ENCODE results near the gene MRPL14. TPM values are rescaled to one million over a fixed set of nuclear protein-coding genes. Genes with fewer than 3 reads are reported as not detected.

MRPL14 gene
- total and polyA plus RNA-seq, 12 donors: 22.0 to 94.6 (median 49.3) TPM

DNA sequence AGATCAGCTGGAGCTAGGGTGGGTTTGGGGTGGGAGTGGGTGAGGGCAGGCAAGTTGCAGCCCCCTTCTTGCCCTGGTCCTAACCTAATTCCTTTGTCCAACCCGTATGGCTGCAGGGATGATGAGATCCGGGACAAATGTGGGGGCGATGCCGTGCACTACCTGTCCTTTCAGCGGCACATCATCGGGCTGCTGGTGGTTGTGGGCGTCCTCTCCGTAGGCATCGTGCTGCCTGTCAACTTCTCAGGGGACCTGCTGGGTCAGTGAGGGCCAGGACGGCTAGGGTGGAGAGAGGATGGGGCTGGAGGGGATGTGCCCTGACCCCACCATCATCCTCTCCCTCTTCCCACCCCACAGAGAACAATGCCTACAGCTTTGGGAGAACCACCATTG, 12.1 kb upstream of the MRPL14 start:
- H3K9me3 ChIP-seq (replicated peaks in 1 of 3): no peaks in the 10 kb centered on the region
- TF ChIP-seq POLR2A (IDR thresholded peaks at IDR 0.05): no peak
- TF ChIP-seq, protein P1, sequence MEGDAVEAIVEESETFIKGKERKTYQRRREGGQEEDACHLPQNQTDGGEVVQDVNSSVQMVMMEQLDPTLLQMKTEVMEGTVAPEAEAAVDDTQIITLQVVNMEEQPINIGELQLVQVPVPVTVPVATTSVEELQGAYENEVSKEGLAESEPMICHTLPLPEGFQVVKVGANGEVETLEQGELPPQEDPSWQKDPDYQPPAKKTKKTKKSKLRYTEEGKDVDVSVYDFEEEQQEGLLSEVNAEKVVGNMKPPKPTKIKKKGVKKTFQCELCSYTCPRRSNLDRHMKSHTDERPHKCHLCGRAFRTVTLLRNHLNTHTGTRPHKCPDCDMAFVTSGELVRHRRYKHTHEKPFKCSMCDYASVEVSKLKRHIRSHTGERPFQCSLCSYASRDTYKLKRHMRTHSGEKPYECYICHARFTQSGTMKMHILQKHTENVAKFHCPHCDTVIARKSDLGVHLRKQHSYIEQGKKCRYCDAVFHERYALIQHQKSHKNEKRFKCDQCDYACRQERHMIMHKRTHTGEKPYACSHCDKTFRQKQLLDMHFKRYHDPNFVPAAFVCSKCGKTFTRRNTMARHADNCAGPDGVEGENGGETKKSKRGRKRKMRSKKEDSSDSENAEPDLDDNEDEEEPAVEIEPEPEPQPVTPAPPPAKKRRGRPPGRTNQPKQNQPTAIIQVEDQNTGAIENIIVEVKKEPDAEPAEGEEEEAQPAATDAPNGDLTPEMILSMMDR (IDR thresholded peaks at IDR 0.05): no peak
- 87 to 89% (median 88%) methylated on average over 10 of the region's 10 CpGs; no CpG with 5 or more reads in 1 of the 4 donors for WGBS, 4 donors
- no peak for DNase-seq
- intact Hi-C loops (cut with DNase I): no loop called here
- H3K27ac ChIP-seq: no peak overlapping the region
- no peaks in the 10 kb centered on the region for H3K27me3 ChIP-seq
- no peaks in the 10 kb centered on the region for H3K4me1 ChIP-seq (replicated peaks in 1 of 2)
- H3K36me3 ChIP-seq (replicated peaks in 1 of 2): peaks cover 0 to 38% of the 10 kb centered on the region in 2 donors
- no peak overlapping the region for H3K4me3 ChIP-seq

DNA sequence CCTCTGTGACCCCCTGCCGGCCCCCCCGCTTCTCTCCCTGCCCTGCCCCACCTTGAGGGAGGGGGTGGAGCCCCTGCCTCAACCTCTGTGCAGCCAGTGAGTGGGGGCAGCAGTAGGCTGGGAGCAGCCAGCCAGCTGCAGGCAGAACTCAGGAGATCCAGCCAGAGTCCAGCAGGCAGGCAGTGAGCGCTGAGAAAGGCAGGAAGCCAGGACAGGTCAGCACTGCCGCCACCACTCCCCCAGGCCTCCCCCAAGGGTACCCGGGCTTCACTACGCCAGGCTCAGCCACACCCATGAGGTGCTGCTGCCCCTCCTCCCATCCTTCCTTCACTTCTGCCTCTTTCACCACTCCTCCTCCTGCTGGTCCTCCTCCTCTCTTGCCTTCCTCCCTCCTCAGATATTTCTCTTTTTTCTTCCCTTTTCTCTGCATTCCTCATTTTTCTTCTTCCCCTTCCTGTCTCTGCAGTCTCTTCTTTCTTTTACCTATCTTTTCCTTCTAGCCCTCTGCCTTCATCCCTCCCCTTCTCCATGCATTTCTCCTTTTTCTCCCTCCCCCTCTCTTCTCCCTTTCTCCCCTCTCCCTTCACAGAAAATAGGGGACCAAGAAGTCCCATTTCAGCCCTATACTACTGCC, 11.6 kb upstream of the MRPL14 start:
- no peak for DNase-seq
- H3K27ac ChIP-seq: no peak overlapping the region
- 56 to 100% (median 77%) methylated on average over 2 to 6 of the region's 6 CpGs for WGBS, 4 donors
- H3K9me3 ChIP-seq (replicated peaks in 1 of 3): no peaks in the 10 kb centered on the region
- intact Hi-C loops (cut with DNase I): no loop called here
- no peaks in the 10 kb centered on the region for H3K4me1 ChIP-seq (replicated peaks in 1 of 2)
- H3K4me3 ChIP-seq: no peak overlapping the region
- no peaks in the 10 kb centered on the region for H3K27me3 ChIP-seq
- TF ChIP-seq, protein P1 (IDR thresholded peaks at IDR 0.05): no peak
- no peak for TF ChIP-seq POLR2A (IDR thresholded peaks at IDR 0.05)
- H3K36me3 ChIP-seq (replicated peaks in 1 of 2): peaks cover 0 to 38% of the 10 kb centered on the region in 2 donors

DNA sequence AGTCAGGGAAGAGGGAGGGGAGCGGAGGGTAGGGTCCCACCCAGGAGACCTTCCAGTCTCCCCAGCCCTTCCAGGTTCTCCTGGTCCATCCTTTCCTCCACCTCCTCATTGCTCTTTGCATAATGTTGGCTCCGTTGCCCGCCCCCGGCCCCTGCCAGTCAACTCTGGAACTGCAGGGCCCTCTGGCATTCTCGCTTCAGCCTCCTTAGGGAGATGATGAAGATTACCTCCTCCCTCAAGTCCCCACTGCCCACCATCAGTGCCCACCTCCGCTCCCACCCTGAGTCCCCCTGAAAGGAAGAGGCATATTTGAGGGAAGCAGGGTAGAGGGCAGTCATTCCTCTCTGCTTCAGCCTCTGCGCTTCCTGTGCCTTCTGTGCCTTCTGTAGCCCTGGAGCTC, 8.6 kb upstream of the MRPL14 start:
- DNase-seq: no peak
- peaks cover 0 to 31% of the 10 kb centered on the region in 2 donors for H3K36me3 ChIP-seq (replicated peaks in 1 of 2)
- H3K27ac ChIP-seq: no peak overlapping the region
- WGBS, 4 donors: 92 to 97% (median 94%) methylated on average over 7 of the region's 7 CpGs
- H3K27me3 ChIP-seq: no peaks in the 10 kb centered on the region
- peaks cover 0 to 7% of the 10 kb centered on the region in 2 donors for H3K4me1 ChIP-seq (replicated peaks in 1 of 2)
- intact Hi-C loops (cut with DNase I): no loop called here
- TF ChIP-seq, protein P1 (IDR thresholded peaks at IDR 0.05): no peak
- TF ChIP-seq POLR2A (IDR thresholded peaks at IDR 0.05): no peak
- no peaks in the 10 kb centered on the region for H3K9me3 ChIP-seq (replicated peaks in 1 of 3)
- H3K4me3 ChIP-seq: no peak overlapping the region

DNA sequence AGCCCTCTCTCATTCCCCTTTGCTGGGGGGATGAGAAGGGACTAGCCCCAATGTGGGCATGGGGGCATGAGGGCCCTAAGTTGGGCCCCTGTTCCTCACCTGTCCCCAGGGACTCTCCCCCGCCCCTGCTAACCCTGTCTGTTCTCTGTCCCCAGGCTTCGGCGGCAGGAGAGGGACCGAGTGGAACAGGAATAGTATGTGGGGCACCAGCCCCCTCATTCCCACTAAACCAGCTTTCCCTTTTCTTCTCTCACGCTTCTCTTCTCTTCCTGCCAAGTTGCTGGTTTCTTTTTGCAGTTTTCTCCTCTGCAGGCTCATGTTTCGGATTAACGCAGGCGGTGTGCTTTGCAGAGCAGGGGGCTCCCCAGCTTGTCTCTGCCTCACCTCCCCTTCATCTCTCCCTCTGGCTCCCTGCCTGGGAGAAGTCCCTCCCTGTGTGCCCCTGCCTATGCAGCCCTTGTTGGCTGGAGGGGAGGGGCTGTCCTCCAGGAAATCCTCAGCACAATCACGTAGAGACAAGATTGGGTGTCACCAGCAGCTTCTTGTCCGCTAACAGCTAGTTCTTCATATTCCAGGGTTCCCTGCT, 8.0 kb upstream of the MRPL14 start:
- Histone ChIP-seq H3K27me3 (no peaks in the 10 kb centered on the region), H3K36me3 (replicated peaks in 1 of 2) (peaks cover 0 to 25% of the 10 kb centered on the region in 2 donors), H3K27ac (no peak overlapping the region), H3K4me1 (replicated peaks in 1 of 2) (peaks cover 0 to 7% of the 10 kb centered on the region in 2 donors), H3K4me3 (no peak overlapping the region), H3K9me3 (replicated peaks in 1 of 3) (no peaks in the 10 kb centered on the region)
- DNase-seq: no peak
- intact Hi-C loops (cut with DNase I): no loop called here
- WGBS, 4 donors: 85 to 93% (median 91%) methylated on average over 9 to 10 of the region's 10 CpGs
- no peak for TF ChIP-seq POLR2A (IDR thresholded peaks at IDR 0.05)
- TF ChIP-seq, protein P1 (IDR thresholded peaks at IDR 0.05): no peak

Data from adrenal gland (tissue), 12 donors.